Ishikawa (cell line): ENCODE measurements around the gene PNLIPRP2.

Experiments used
- EP300 ChIP-seq: IDR thresholded peaks from 2 replicates; pipeline ENCODE4 v1.6.1; 2012; ENCODE audit warnings: borderline replicate concordance
- FOXM1 ChIP-seq: IDR thresholded peaks from 2 replicates; pipeline ENCODE4 v1.6.1; 2012; ENCODE audit warnings: low read depth, borderline replicate concordance
- NFIC ChIP-seq: IDR thresholded peaks from 2 replicates; pipeline ENCODE4 v1.6.1; 2012
- RAD21 ChIP-seq: IDR thresholded peaks from 2 replicates; pipeline ENCODE4 v1.6.1; 2012; ENCODE audit warnings: low read depth
- TAF1 ChIP-seq: IDR thresholded peaks from 2 replicates; pipeline ENCODE4 v1.6.1; 2012; ENCODE audit warnings: low read depth, mild to moderate bottlenecking
- YY1 ChIP-seq: IDR thresholded peaks from 2 replicates; pipeline ENCODE4 v1.6.1; 2012; ENCODE audit warnings: low read depth
- TF ChIP-seq, protein P1 (sequence below): IDR thresholded peaks from 2 replicates; pipeline ENCODE4 v1.6.1; 2012
- TF ChIP-seq, protein P2 (sequence below): IDR thresholded peaks from 2 replicates; pipeline ENCODE4 v1.6.1; 2012

- TF ChIP-seq NFIC, result no peak
- TF ChIP-seq EP300, result no peak
- no peak for TF ChIP-seq TAF1
- TF ChIP-seq, protein P1, sequence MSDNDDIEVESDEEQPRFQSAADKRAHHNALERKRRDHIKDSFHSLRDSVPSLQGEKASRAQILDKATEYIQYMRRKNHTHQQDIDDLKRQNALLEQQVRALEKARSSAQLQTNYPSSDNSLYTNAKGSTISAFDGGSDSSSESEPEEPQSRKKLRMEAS, result no peak
- TF ChIP-seq RAD21, result no peak
- TF ChIP-seq, protein P2, sequence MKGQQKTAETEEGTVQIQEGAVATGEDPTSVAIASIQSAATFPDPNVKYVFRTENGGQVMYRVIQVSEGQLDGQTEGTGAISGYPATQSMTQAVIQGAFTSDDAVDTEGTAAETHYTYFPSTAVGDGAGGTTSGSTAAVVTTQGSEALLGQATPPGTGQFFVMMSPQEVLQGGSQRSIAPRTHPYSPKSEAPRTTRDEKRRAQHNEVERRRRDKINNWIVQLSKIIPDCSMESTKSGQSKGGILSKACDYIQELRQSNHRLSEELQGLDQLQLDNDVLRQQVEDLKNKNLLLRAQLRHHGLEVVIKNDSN, result no peak
- TF ChIP-seq FOXM1, result no peak
- TF ChIP-seq YY1, result no peak
These were observed 8.6 kb downstream of the PNLIPRP2 start for GRCh38 chr10:116629340-116629739.
